T-helper 2 cell treated with Interferon-gamma antibody and Interleukin-4, amounts not matched to agents 5 μg/mL and 100 μg/mL, for 36 hours (primary cell): ENCODE results near the gene PRKCA.
A peak's percentile ranks its signal among the peaks of the same experiment; 100 is the strongest.

ENCODE experiments used
- DNase-seq: peaks from one replicate; pipeline ENCODE4 v3.0.0; 2021; ENCODE audit warnings: low spot score
- H3K27ac Mint-ChIP-seq: one replicate; pipeline ENCODE4 v1.8.0; 2021; ENCODE audit warnings: mild to moderate bottlenecking, mixed read lengths
- H3K27me3 Mint-ChIP-seq: one replicate; pipeline ENCODE4 v1.8.0; 2021; ENCODE audit warnings: low read depth, mixed read lengths
- H3K36me3 Mint-ChIP-seq: one replicate; pipeline ENCODE4 v1.8.0; 2021; ENCODE audit warnings: low read depth, mixed read lengths
- H3K4me1 Mint-ChIP-seq: one replicate; pipeline ENCODE4 v1.8.0; 2021; ENCODE audit warnings: low read depth, mixed read lengths
- H3K4me3 Mint-ChIP-seq: one replicate; pipeline ENCODE4 v1.8.0; 2022; ENCODE audit warnings: mild to moderate bottlenecking, moderate library complexity, mixed read lengths
- H3K9me3 Mint-ChIP-seq: one replicate; pipeline ENCODE4 v1.8.0; 2021; ENCODE audit warnings: mixed read lengths

Gene PRKCA

DNA sequence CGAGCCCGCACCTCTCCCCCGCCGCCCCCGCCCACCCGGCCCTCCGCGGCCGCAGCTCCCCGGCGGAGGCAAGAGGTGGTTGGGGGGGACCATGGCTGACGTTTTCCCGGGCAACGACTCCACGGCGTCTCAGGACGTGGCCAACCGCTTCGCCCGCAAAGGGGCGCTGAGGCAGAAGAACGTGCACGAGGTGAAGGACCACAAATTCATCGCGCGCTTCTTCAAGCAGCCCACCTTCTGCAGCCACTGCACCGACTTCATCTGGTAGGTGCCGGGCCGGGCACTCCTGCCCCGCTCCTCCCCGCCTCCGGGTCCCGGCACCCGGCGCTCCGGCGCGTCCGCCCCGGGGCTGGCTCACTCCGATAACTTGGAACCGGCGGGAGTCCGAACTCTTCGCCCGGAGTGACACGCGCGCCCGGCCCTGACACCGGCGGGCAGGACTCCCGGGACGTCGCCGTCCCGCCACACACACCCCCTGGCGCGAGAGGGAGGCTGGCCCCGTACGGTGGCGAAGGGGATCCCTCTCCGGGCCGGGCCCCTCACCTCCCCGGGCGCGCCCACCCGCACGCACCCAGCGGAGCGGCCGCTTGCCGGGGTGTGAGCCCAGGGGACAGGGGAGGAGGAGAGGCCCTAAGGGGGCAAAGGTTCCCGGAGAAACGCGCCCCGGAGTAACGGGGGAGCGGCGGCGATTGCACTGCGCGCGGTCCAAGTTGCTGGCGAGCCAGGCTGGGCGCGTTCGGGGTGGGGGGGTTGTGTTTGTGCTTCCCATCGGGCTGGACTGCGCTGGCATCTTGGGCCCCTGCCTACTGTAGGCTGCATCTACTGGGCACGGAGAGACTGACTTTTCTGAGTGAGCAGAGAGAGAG lies 581 bp downstream of the PRKCA start:
- H3K36me3 Mint-ChIP-seq, result peaks cover 29% of the 10 kb centered on the region
- DNase-seq, result peak; percentile 21
- no peaks in the 10 kb centered on the region for H3K9me3 Mint-ChIP-seq
- H3K27ac Mint-ChIP-seq, result peak overlapping the region; percentile 94
- peaks cover 44% of the 10 kb centered on the region for H3K4me1 Mint-ChIP-seq
- peak overlapping the region; percentile 98 for H3K4me3 Mint-ChIP-seq
- H3K27me3 Mint-ChIP-seq, result no peaks in the 10 kb centered on the region

DNA sequence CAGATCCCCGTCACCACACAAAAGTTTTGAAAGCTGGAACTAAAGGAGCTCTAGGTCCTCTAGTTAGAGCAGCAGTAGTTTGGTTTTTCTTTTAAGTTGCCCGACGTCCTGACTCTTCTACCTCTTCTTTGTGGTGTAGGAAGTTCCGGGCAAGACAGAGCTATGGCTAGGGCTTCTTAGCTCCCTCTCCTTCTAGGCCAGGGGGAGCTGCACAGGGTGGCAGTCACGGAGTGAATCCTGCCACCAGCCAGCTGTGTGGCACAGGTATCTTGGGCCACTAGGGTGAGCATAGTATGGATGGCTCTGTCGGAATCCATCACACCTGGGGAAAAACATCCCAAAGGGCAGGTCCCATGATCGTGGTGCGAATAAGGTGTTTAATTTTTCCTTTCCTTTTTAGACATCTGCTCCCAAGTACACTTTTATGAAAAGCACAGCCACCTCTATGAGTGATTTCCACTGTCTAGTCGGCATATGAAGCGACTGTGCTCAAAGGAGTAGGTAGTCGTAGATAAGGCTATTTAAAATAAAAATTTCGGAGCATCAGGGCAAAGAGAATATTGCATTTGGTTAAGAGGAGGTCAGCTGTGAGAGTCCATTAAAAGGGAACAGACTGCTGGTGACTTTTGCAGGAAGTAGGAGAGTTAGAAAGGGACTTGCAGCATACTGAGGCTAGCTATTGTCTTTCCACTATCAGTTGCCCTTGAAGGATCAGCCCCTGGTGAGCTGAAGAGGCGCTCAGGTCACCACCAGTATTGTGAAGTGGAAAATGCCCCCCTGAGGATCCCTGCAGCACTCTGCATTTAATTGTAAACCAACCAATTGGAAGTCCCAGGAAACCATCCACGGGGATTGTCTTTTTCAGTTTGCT lies 2.1 kb downstream of the PRKCA start:
- DNase-seq, result peak; percentile 39
- Mint-ChIP-seq H3K27me3 (no peaks in the 10 kb centered on the region), H3K27ac (peak overlapping the region; percentile 94), H3K9me3 (no peaks in the 10 kb centered on the region), H3K4me3 (peak overlapping the region; percentile 98), H3K36me3 (peaks cover 44% of the 10 kb centered on the region), H3K4me1 (peaks cover 54% of the 10 kb centered on the region)

DNA sequence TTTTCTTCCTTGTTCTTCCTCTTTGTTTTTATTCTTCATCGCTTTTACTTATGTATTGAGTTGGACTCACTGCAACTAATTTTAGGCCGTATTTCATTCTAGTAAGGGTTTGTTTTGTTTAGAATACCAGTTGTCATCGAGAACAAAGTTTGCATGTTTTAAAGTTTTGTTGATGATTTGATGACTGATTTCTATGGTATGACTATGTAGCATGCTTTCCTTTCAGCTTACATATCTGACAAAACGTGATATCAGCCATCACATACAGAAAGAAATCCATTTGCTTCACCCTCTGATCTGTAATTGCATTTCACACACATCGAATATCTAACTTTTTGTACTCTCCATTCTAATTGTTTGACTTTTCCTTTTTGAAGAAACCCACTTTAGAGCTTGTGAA lies 4.0 kb downstream of the PRKCA start:
- Mint-ChIP-seq H3K4me3 (peak overlapping the region; percentile 98), H3K4me1 (peaks cover 62% of the 10 kb centered on the region), H3K9me3 (no peaks in the 10 kb centered on the region), H3K27ac (peak overlapping the region; percentile 96), H3K36me3 (peaks cover 59% of the 10 kb centered on the region), H3K27me3 (no peaks in the 10 kb centered on the region)
- DNase-seq, result no peak

DNA sequence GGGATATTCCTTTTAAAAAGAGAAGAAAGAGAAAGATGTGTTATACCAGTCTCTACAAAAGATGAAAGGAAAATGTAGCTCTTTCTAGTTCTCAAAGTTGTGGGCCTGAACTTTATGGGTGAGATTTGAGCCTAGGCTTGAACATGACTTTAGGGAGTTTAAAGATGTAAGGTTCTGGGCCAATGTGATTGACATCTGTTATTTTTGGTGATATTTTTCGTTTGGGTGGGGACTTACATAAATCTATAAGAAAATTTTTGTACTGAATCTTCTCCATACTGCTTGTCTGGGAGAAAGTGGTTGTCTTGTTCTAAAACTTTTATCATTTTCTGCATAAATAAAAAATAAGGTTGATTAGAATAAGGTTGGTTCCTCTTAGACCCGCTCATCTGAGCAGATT lies 4.8 kb downstream of the PRKCA start:
- no peaks in the 10 kb centered on the region for H3K9me3 Mint-ChIP-seq
- H3K4me3 Mint-ChIP-seq, result peak overlapping the region; percentile 98
- no peak for DNase-seq
- peaks cover 61% of the 10 kb centered on the region for H3K36me3 Mint-ChIP-seq
- peaks cover 64% of the 10 kb centered on the region for H3K4me1 Mint-ChIP-seq
- H3K27me3 Mint-ChIP-seq, result no peaks in the 10 kb centered on the region
- H3K27ac Mint-ChIP-seq, result peak overlapping the region; percentile 96

DNA sequence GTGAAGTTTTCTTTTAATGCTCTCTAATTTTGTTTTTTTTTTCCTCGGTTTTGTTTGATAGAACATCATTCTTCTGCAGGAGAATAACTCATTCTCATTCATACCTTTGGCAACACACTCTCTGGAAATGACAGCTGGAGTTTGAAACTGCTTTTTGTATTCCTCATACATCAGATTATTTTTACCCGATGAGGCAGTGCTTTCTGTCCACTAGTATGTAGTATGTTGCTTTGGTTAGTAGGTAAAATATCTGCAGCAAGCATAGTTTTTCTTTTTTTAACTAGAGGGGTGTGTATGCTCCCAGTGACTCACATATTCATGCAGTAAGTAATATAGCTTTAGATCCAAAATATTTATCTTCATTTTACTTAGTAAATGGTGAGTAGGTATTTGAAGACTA lies 6.4 kb downstream of the PRKCA start:
- Mint-ChIP-seq H3K9me3 (no peaks in the 10 kb centered on the region), H3K4me3 (peak overlapping the region; percentile 71), H3K36me3 (peaks cover 63% of the 10 kb centered on the region), H3K27me3 (no peaks in the 10 kb centered on the region), H3K27ac (peak overlapping the region; percentile 21), H3K4me1 (peaks cover 78% of the 10 kb centered on the region)
- no peak for DNase-seq

DNA sequence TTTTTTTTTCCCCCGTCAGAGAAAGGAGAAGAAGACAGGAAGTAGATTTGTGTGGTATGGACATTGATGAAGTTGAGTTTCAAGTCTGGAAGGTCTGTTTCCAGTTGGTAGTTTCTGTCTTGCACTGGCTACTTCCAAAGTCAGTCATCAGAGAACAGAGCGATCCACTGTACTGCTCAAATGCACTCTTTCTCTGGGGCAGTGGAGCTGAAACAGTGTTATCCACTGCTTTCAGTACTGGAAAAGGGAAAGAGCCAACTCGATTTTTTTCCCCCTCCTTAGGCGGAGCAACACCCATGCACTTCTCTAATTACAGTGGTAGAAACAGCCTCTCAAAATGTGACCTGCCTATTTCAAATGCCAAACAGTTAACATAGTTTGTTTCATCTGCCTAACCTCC lies 7.4 kb downstream of the PRKCA start:
- H3K36me3 Mint-ChIP-seq, result peaks cover 56% of the 10 kb centered on the region
- peak overlapping the region; percentile 71 for H3K4me3 Mint-ChIP-seq
- peak overlapping the region; percentile 72 for H3K27ac Mint-ChIP-seq
- H3K4me1 Mint-ChIP-seq, result peaks cover 81% of the 10 kb centered on the region
- H3K27me3 Mint-ChIP-seq, result no peaks in the 10 kb centered on the region
- no peaks in the 10 kb centered on the region for H3K9me3 Mint-ChIP-seq
- no peak for DNase-seq

DNA sequence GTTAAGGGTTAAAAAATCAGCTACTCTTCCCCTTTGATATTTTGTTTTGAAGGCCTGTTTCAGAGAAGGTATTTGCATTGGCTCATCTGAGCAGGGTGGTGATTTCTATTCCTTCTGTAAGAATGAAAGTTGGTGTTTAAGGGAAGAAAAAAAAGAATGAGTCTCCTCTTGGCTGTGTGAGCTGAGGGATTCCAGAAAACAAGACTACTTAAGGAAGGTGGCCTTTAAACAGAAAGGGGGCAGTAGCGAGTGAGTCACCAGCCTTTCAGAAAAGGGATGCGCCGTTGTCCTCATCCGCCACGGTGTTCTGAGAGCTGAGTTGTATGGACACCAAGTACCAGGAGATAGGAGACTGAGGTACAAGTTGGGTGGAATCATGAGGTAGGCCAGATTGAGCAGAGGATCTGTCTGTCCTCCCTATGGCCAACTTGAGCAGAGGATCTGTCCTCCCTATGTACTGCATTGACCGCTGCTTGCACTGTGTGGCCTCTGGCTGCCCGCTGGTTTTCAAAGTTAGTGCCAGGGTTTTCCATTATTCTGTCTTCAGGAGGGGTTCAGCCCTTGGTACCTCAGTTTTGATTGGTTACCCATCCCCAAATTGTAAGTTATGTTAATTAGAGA lies 8.2 kb downstream of the PRKCA start:
- no peak for DNase-seq
- Mint-ChIP-seq H3K27me3 (no peaks in the 10 kb centered on the region), H3K36me3 (peaks cover 56% of the 10 kb centered on the region), H3K27ac (peak overlapping the region; percentile 74), H3K9me3 (no peaks in the 10 kb centered on the region), H3K4me3 (peak overlapping the region; percentile 71), H3K4me1 (peaks cover 78% of the 10 kb centered on the region)

DNA sequence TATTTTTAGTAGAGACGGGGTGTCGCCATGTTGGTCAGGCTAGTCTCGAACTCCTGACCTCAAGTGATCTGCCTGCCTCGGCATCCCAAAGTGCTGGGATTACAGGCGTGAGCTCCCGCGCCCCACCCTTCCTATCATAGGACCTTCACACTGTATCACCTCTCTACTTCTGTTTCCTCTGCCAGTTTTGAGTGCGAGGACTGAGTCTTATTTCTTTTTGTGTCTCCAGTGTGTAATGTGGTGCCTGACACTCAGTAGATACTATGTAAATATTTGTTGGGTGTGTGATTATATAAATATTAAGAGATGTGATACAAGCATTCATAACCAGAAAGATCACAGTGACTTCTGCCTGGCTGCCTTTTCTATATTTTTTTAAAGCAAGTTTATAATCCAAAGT lies 10.5 kb downstream of the PRKCA start:
- peaks cover 58% of the 10 kb centered on the region for H3K36me3 Mint-ChIP-seq
- H3K27me3 Mint-ChIP-seq, result no peaks in the 10 kb centered on the region
- H3K4me3 Mint-ChIP-seq, result peak overlapping the region; percentile 71
- no peak for DNase-seq
- H3K4me1 Mint-ChIP-seq, result peaks cover 74% of the 10 kb centered on the region
- peak overlapping the region; percentile 77 for H3K27ac Mint-ChIP-seq
- H3K9me3 Mint-ChIP-seq, result no peaks in the 10 kb centered on the region

DNA sequence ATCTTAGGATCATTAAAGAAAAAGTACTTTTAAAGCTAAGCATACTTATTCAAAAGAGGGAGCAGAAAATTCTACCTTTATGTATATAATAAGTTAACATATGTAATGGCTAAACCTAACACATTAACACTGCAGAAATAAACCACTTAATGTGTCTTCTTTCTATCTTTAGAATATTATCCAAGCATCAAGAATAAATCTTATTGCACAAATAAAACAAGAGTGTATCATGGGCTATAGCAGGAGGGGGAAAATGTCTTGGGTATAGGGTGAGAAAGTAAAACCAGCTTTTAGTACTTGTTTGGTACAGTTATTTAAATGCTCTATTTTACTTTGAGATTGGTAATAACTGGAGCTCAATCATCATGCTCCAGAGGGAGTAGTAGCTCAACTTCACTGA lies 10.9 kb downstream of the PRKCA start:
- no peaks in the 10 kb centered on the region for H3K9me3 Mint-ChIP-seq
- no peaks in the 10 kb centered on the region for H3K27me3 Mint-ChIP-seq
- H3K36me3 Mint-ChIP-seq, result peaks cover 59% of the 10 kb centered on the region
- DNase-seq, result no peak
- peak overlapping the region; percentile 77 for H3K27ac Mint-ChIP-seq
- H3K4me1 Mint-ChIP-seq, result peaks cover 71% of the 10 kb centered on the region
- peak overlapping the region; percentile 24 for H3K4me3 Mint-ChIP-seq

DNA sequence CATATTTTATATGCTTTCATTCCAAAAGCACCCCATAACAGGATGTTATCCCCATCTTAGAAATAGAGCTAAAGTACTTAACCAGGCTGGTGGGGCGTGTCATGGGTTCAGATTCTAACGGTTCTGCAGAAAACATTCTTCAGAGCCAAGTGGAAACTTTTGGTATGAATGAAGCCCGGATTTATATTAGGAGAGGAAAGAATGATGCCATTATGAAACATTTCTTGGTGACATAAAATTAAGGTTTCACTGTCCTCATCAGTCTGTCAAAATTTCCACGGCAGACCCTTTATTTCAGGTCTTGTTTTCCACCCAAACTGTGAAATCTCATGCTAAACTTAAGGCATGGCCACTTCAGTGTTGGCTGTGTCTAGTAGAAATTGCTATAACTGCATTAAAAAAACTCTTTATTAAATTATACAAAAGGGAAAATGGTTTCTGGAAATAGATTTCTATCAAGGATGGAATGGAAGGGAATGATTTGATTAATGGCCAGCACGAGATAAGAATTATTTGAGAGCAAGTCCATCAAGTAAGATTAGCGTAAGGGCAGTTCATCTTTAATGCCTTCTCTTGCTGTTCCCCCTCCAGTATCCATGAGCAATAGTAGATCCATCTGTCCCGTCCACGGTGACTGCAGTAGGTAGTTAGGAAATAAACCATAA lies 11.7 kb downstream of the PRKCA start:
- H3K9me3 Mint-ChIP-seq, result no peaks in the 10 kb centered on the region

DNA sequence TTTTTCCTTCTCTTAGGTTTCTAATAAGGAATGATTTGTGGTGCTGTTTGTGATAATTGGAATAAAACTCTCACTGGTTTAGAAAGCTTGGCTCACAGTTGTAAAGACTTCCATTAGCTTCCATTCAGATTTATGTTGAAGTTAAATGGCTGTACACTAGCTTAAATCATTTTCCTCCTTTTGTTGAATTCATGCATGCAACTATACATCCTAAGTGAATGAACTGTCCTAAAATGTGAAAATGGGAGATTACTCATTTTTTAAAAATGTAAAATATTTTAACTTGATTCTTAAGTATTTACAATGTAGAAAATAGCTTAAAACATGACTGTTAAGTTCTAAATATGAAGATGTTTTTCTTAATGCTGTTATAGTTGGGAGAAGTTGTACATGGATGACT lies 15.2 kb downstream of the PRKCA start:
- H3K9me3 Mint-ChIP-seq, result peaks cover 20% of the 10 kb centered on the region
- no peak for DNase-seq
- peak overlapping the region; percentile 80 for H3K27ac Mint-ChIP-seq
- H3K4me1 Mint-ChIP-seq, result peaks cover 35% of the 10 kb centered on the region
- peaks cover 56% of the 10 kb centered on the region for H3K36me3 Mint-ChIP-seq
- H3K27me3 Mint-ChIP-seq, result no peaks in the 10 kb centered on the region
- H3K4me3 Mint-ChIP-seq, result no peak overlapping the region

More for the DNA sequence above, 11.7 kb downstream of the PRKCA start:
- Mint-ChIP-seq H3K36me3 (peaks cover 55% of the 10 kb centered on the region), H3K4me3 (no peak overlapping the region), H3K27me3 (no peaks in the 10 kb centered on the region), H3K4me1 (peaks cover 63% of the 10 kb centered on the region), H3K27ac (peak overlapping the region; percentile 24)
- DNase-seq, result no peak

DNA sequence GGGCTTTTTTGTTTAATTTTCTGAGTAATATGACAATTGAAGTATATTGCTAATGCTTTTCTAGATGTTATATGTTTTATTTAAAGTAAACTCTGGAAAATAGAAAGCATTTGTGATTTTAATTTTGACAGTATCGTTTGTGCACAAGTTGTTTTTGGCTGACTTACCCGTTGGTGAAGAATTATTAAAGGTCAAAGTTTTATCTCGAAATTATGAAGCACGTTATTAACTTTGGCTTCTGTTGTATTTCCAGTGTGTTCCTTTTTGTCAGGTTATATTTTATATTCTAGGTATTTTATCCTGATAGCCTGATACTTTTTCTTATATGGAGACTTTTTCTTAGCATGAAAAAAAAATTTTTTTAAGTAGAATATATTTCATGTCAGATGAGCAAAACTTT lies 16.8 kb downstream of the PRKCA start:
- H3K9me3 Mint-ChIP-seq, result peaks cover 20% of the 10 kb centered on the region
- peaks cover 29% of the 10 kb centered on the region for H3K4me1 Mint-ChIP-seq
- H3K27me3 Mint-ChIP-seq, result no peaks in the 10 kb centered on the region
- no peak for DNase-seq
- no peak overlapping the region for H3K4me3 Mint-ChIP-seq
- H3K27ac Mint-ChIP-seq, result no peak overlapping the region
- H3K36me3 Mint-ChIP-seq, result peaks cover 69% of the 10 kb centered on the region

DNA sequence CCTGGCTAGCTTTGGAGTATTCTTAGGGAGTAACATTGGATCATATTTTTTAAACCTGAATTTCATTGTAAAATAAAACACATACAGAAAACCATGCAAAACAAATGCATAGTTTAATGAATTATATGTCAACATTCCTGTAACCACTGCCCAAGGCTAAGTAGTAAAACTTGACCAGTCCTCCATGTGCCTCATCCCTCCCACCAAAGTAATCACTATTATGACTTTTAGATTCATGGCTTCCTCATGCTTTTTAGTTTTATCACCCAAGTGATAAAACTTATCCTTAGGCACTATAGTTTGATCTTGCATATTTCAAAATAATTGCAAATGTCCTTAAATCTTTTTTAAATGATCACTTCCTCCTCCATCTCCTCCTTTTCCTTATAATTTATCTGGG lies 20.4 kb downstream of the PRKCA start:
- Mint-ChIP-seq H3K36me3 (peaks cover 68% of the 10 kb centered on the region), H3K4me3 (no peak overlapping the region), H3K27me3 (no peaks in the 10 kb centered on the region), H3K9me3 (peaks cover 20% of the 10 kb centered on the region), H3K27ac (no peak overlapping the region), H3K4me1 (peaks cover 34% of the 10 kb centered on the region)
- no peak for DNase-seq
